GM18858 (cell line): ENCODE data around the gene CHD9.
A peak's percentile ranks its signal among the peaks of the same experiment; 100 is the strongest.
"Not testable (repeated sequence)": the region's sequence is repeated elsewhere in the genome, so short reads cannot be mapped to it uniquely, and the experiment has no call there.

Experiments used
- ATAC-seq: cut with Tn5 transposase; IDR thresholded peaks from one replicate; pipeline ENCODE4 v1.9.1; 2021; ENCODE audit not compliant: unreplicated experiment

CHD9 gene

GRCh38 chr16:53069772-53070171, 15.0 kb downstream of the CHD9 start:
- ATAC-seq: no peak

- ATAC-seq: peak; percentile 42
Observed at GRCh38 chr16:53071748-53072301, 17.0 kb downstream of the CHD9 start.

- no peak for ATAC-seq
Observed at GRCh38 chr16:53073022-53073421, 18.2 kb downstream of the CHD9 start.

- not testable (repeated sequence) for ATAC-seq
Observed at GRCh38 chr16:53074296-53074695, 19.5 kb downstream of the CHD9 start.

GRCh38 chr16:53075461-53075860, 20.7 kb downstream of the CHD9 start:
- ATAC-seq: not testable (repeated sequence)

GRCh38 chr16:53078247-53078646, 23.5 kb downstream of the CHD9 start:
- ATAC-seq: no peak

- ATAC-seq: no peak
Observed at GRCh38 chr16:53078765-53079485, 24.1 kb downstream of the CHD9 start.

GRCh38 chr16:53080345-53081031, 25.7 kb downstream of the CHD9 start:
- no peak for ATAC-seq

GRCh38 chr16:53081032-53081424, 26.2 kb downstream of the CHD9 start:
- no peak for ATAC-seq

GRCh38 chr16:53081686-53082407, 27.1 kb downstream of the CHD9 start:
- no peak for ATAC-seq

- no peak for ATAC-seq
Observed at GRCh38 chr16:53082509-53082908, 27.7 kb downstream of the CHD9 start.

- no peak for ATAC-seq
Observed at GRCh38 chr16:53083119-53083518, 28.3 kb downstream of the CHD9 start.

GRCh38 chr16:53084141-53084541, 29.4 kb downstream of the CHD9 start:
- no peak for ATAC-seq

GRCh38 chr16:53084746-53085334, 30.0 kb downstream of the CHD9 start:
- ATAC-seq: no peak

- no peak for ATAC-seq
Observed at GRCh38 chr16:53085369-53085843, 30.6 kb downstream of the CHD9 start.

- no peak for ATAC-seq
Observed at GRCh38 chr16:53085931-53086421, 31.2 kb downstream of the CHD9 start.

- ATAC-seq: no peak
Observed at GRCh38 chr16:53087101-53087500, 32.3 kb downstream of the CHD9 start.

GRCh38 chr16:53089434-53090285, 34.9 kb downstream of the CHD9 start:
- no peak for ATAC-seq

GRCh38 chr16:53090286-53090590, 35.4 kb downstream of the CHD9 start:
- no peak for ATAC-seq
